Endothelial cell of hepatic sinusoid (primary cell): Measurements from ENCODE around the gene AJAP1.

ENCODE experiments used
- in situ Hi-C: cut with HindIII; loops from 2 replicates; pipeline ENCODE4 v1.10.0; 2017; ENCODE audit warnings: low sequenced_read_pairs

AJAP1 gene

DNA sequence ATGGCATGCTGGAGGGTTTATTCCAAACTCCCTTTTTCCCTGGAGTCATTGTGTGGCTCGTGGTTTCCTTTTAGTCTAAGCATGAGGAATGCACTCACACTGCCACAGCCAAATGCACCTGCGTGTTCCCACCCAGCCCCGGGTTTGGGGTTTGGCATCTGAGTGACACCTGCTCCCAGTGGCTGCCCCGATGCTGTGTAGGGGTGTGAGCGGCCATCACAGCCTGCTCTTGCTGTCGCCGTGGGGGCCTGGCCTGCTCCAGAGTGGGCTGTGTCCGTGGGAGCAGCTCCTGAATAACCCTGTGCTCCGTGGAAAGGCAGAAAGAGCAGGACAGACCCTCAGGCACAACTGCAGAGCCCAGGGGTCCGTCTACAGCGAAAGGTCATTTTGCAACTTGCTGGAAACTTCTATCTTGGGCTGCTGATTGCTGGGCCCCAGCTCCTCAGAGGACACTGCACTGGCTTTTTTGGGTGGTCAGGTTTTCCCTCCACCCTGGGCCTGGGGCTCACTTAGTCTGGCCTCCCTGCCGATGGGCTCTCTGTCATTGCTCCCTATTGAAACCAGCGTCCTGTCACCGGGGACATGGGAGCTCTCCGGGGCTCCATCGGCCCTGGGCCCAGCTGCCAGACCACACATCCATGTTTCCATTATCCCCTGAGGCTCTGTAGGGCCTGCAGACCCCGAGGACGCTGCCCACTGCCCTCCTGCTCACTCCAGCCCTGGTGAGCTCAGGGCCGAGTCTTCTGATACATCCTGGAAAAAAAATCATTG lies 74.1 kb downstream of the AJAP1 start:
- in situ Hi-C loops = no loop called here

GRCh38 chr1:4729090-4729471 lies 74.7 kb downstream of the AJAP1 start:
- in situ Hi-C loops = no loop called here

DNA sequence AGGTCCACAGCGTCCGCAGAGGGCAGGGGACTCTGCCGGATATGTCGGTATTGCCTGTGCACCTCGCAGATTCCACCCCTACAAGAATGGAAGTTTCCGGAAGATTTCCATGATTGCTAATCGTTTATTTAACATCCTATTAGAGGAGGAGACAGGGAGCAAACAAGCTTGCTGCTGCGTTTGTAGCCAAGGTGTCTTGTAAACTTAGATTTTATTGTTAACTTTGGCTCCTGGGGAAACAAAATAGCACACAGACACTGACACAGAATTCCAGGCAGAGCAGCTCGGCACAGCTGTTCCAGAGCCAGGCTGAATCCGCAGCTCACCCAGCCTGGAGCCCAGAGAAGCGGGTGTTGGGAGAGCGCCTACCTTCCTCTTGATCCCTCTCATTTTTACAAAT lies 75.7 kb downstream of the AJAP1 start:
- in situ Hi-C loops = loop anchor here (5.0 kb wide), 1 partner anchor 48 kb away; no protein-coding TSS in a partner anchor

DNA sequence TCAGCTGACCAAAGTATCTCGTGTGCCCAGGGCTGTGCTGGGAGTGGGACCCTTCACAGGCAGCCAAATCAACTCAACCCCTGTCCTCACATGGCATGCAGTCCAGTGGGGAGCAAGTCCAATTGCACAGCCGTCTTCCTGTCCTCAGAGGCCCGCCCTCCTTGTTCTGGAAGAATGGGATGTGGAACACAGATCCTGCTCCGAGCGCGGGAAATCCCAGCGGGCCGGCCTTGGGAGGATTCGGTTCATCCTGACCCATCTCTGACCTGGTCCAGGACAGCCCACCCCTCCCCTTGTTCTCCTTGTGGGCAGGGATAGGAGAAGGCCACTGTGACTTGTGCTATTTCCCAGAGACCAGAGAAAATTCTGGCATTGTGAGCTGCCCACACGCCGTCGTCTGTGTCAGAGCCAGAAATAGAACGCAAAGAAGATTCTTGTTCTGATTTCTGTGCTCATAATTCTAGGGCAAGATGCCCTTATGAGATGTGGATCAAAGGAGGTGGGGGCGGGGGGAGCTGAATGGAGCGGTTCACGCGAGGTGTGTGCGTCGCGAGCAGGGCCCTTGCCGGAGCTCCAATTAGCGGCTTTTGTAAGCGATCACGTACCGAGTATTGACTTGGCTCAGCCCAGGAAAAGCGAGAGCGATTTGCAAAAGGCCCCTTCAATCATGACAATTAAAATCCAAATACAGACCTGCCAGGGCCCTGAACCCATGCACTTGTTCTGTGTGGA lies 79.2 kb downstream of the AJAP1 start:
- in situ Hi-C loops = loop anchor here (5.0 kb wide), 1 partner anchor 51 kb away; no protein-coding TSS in a partner anchor

DNA sequence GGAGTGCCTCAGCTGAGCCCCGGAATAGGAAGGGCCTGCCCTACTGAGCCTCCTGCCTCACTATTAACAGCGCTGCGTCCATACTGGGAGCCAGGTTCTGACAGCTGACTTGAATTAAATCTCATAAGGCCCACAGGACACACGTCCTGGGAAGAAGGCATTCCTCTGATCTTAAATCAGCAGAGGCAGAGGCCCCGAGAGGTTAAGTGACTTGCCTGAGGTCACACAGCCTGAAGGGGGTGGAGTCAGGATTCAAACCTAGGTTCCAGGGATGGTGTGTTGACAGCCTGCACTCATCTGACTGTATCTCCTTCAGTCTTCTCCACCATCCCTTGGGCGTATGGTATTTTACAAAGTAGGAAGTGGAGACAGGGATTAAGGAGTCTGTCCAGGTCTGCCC lies 79.8 kb downstream of the AJAP1 start:
- in situ Hi-C loops = loop anchor here (5.0 kb wide), 1 partner anchor 52 kb away; no protein-coding TSS in a partner anchor

DNA sequence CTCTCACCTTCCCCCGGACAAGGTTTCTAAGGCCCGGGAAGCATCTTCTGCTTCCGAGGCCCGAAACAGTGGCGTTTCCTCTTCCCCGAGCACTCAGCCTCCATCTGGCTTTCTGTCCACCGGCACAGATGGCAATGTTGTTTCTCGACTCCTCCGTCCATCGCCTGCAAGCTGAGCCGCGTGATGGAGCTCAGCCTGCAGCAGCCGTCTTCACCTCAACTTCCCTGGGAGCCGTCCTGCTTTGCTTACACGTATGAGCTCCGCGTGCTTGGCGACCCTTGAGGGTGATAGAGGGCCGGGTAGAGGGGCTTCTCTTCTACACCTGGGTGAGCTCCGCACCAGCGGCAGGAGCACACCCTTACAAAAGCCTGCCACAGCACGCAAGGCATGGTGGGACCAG lies 80.4 kb downstream of the AJAP1 start:
- in situ Hi-C loops = loop anchor here (5.0 kb wide), 1 partner anchor 52 kb away; no protein-coding TSS in a partner anchor

- in situ Hi-C loops = no loop called here
Measured at GRCh38 chr1:4736254-4736653, 81.8 kb downstream of the AJAP1 start.

DNA sequence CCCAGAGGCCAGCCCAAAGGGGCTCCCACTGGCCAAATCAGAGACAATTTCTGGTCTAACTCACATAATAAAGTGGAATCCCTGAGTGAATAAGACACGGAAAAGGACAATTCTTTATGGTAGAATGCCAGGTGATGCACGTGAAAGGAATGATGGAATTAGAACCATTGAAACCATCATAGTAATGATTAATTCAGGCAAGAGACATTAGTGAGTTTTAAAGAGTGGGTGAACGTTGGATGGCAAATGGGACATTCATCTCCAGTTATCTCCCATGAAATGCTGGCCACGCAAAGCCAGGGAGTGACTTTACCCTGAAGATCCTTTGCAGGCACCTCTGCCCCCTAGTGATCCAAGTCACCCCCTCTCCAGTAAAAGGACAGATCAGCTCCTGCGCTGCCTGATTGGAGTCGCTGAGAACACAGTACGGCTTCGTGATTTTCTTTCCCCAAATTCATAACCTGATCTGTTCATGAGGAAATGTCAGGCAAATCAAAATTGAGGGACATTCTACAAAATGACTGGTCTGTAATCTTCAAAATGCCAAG lies 87.5 kb downstream of the AJAP1 start:
- in situ Hi-C loops = no loop called here

DNA sequence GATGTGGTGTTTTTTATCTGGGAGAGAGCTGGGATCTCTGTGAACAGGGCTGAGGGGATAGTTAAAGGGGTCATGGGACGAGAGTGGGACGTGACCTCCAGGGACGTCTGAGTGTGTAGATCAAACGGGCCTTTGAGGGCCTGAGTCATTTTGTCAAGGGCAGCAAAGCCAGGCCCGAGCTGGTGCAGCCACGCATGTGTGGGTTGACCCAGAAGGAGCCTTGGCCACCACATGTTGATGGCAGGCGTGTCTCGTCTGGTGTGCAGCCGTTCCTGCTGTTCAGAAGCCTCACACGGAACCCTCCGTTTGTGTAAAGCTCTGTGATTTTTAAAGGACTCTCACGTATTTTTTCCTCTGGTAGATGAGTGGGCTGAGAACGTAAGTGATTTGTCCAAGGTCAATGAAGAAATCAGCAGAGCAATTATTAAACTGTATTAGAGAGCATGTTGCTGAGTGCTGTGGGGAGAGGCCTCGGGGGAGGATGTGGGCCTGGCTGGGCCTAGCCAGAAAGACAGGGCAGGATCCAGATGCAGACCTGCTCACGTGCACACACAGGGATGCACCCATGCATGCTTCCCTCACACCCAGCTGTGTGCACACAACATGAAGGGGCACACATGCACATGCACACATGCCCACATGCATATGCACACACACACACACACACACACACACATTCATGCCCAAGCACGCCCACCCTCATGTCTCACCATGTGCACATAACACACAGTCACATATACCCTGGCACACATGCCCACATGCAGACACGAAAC lies 89.8 kb downstream of the AJAP1 start:
- in situ Hi-C loops = no loop called here

DNA sequence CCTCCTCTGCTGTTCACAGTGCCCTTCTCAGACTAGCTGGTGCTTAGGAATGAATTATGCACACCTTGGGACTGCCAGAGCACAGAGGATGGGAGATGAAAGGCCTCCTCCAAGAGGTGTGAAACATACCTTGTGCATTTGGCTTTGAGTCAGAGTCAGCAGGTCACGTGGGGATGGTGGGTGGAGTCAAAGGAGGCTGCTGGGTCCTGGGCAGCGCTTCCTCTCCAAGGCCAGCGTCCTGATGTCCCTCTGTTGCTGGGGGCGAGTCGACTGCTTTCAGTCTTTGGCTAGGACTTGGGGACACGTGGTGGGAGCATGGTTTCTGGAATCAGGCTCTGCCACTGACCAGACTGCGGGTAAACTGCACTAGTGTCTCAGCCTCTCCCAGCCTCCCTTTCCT lies 91.2 kb downstream of the AJAP1 start:
- in situ Hi-C loops = no loop called here

GRCh38 chr1:4749406-4749805 lies 95.0 kb downstream of the AJAP1 start:
- in situ Hi-C loops = no loop called here

DNA sequence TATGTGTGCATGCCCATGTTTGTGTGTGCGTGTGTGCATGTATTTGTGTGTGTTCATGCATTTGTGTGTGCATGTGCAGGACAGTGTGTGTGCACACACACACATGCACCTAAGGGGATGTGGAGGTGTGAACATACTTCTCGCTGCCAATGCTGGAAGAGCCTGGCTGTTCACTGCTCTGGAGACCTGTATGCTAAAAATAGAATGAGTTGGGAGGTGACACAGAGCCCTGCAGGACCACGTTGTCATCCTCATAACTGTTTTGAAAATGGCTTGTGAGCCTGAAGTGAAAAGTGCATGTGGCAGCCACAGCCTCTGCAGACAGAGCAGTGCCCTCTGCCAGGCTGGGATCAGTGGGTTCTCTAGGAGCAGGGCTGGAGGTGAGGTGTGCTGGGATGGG lies 95.8 kb downstream of the AJAP1 start:
- in situ Hi-C loops = no loop called here

GRCh38 chr1:4752059-4752458 lies 97.7 kb downstream of the AJAP1 start:
- in situ Hi-C loops = no loop called here

GRCh38 chr1:4754816-4755215 lies 100.4 kb downstream of the AJAP1 start:
- in situ Hi-C loops = no loop called here

DNA sequence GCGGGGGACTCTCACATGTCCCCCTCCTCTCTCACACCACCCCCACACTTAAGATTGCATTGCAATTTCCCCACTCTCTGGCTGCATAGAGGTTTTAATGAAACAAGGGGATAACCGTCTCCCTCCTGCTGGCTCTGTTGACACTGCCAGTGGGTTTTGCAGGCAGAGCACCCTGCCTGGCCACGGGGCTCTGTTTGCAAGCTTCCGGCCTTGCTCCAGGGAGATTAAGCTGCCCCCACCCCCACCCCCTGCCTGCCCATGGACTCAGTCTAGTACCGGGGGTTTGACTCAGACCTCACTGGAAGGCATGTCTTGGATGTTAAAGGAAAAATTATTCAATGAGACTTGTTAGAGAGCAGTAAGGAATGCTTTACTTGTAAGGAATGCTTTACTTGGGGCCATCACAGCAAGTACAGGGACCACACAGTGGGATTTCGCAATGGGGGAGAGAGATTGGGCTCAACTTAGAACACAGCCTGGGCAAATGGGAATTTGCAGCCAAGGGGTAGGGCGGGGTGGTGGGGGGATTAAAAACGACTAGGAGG lies 101.0 kb downstream of the AJAP1 start:
- in situ Hi-C loops = no loop called here

DNA sequence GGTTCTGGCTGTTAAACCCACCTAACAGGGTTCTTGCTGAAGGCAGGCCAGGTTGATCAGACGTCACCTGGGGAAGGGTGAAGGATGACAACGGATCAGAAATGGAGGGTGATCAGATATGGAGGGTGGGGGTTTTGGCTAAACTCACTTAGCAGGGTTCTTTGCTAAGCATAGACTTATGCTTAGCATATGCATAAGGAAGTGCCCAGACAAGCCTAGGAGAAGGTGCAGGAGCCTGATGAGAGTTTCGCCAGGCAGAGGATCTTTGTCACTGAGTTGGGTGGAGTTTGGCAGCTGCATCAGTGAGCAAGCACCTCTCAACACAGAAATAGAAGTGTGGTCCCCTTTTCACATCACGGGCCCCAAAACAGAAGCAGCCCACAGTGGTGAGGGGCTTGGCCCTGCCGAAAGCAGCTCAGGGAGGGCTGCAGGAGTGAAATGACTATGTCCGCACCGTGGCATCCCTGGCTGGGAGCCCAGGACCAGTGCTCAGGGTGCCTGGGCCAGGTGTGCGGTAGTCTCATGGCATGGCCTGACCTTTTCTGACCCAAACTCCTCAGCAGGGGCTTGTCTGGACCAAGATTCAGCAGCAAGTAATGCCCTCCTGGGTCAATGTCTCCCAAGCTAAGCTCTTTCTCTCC lies 101.6 kb downstream of the AJAP1 start:
- in situ Hi-C loops = no loop called here

- in situ Hi-C loops = no loop called here
Measured at GRCh38 chr1:4756851-4757580, 102.6 kb downstream of the AJAP1 start.

DNA sequence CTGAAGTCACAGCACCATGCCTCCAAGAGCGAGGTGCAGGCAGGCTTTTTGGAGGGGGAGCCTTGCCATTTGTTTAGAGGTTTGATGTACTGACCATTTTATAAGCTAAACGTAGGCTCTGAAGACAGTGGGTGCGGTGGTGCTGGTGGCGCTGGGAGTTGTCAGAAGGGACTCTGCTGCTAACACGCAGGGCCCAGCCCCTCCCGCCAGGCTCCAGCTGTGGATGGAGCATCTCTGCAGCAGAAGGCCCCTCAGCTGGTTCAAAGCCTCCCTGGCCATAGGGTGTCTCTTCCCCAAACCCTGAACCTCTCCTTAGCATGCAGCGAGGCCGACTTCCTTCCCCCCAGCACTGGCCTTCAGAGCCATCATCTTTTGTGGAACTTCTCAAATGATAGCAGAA lies 105.3 kb downstream of the AJAP1 start:
- in situ Hi-C loops = no loop called here

GRCh38 chr1:4760088-4760487 lies 105.7 kb downstream of the AJAP1 start:
- in situ Hi-C loops = no loop called here

DNA sequence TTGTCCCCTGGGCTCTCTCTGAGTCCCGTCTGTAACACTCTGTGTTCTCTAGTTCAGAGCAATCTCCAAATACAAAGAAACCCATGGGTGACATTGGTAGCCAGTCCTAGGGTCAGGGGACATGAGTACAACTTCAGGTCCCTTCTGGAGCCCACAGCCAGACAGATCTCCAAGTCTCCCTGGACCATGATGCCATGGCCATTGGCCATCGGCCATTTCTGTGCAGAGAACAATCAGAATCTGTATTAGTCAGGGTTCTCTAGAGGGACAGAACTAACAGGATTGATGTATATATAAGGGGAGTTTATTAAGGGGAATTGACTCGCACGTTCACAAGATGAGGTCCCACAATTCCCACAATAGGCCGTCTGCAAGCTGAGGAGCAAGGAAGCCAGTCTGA lies 106.9 kb downstream of the AJAP1 start:
- in situ Hi-C loops = no loop called here
